Spleen (tissue), 11 donors: ENCODE results near the gene NXPH4. TPM values are rescaled to one million over a fixed set of nuclear protein-coding genes. Genes with fewer than 3 reads are reported as not detected.

Experiments used
- DNase-seq: peaks from one replicate; pipeline ENCODE4 v3.0.0-alpha.2; 2020
- H3K27ac ChIP-seq, 8 donors: fragments of 200-600 bp; sonication (generic) in 7 of 8; 1 replicate in 4 of 8; 2 replicates in 4 of 8; pipeline versions ENCODE4 v1.5.0 to v1.8.0; 2016 to 2021; ENCODE audit warnings: inconsistent platforms in 4 of 8, mild to moderate bottlenecking in 4 of 8, moderate library complexity in 1 of 8
- H3K27me3 ChIP-seq, 7 donors: fragments of 200-600 bp; sonication (generic) in 6 of 7; replicated peaks in 1 of 7; 1 replicate in 4 of 7; 2 replicates in 3 of 7; pipeline versions ENCODE4 v1.5.0 to v1.8.0; 2016 to 2021; ENCODE audit warnings: inconsistent platforms in 3 of 7, mild to moderate bottlenecking in 1 of 7
- H3K36me3 ChIP-seq, 6 donors: fragments of 200-600 bp; sonication (generic) in 5 of 6; 1 replicate in 4 of 6; 2 replicates in 2 of 6; pipeline versions ENCODE4 v1.5.0 to v1.8.0; 2016 to 2021; ENCODE audit warnings: inconsistent platforms in 2 of 6
- H3K4me1 ChIP-seq, 6 donors: fragments of 200-600 bp; sonication (generic) in 5 of 6; 1 replicate in 3 of 6; 2 replicates in 3 of 6; pipeline versions ENCODE4 v1.5.0 to v1.8.0; 2016 to 2021; ENCODE audit warnings: inconsistent platforms in 3 of 6
- H3K4me3 ChIP-seq, 8 donors: fragments of 200-600 bp; sonication (generic) in 7 of 8; 1 replicate in 4 of 8; 2 replicates in 4 of 8; pipeline versions ENCODE4 v1.5.0 to v1.8.0; 2016 to 2021; ENCODE audit warnings: inconsistent platforms in 4 of 8, mild to moderate bottlenecking in 4 of 8, moderate library complexity in 2 of 8
- H3K9me3 ChIP-seq, 8 donors: fragments of 200-600 bp; sonication (generic) in 7 of 8; 1 replicate in 4 of 8; 2 replicates in 4 of 8; pipeline versions ENCODE4 v1.5.0 to v1.8.0; 2016 to 2021; ENCODE audit warnings: inconsistent platforms in 4 of 8
- CTCF ChIP-seq, 11 experiments: fragments of 200-600 bp in 7 of 11; fragments of 450-650 bp in 4 of 11; sonication (generic) in 4 of 11; IDR thresholded peaks in 8 of 11; conservative IDR thresholded peaks in 3 of 11; 1 replicate in 7 of 11; 2 replicates in 4 of 11; pipeline versions ENCODE4 v1.4.0 to v1.8.0; 2016 to 2021; ENCODE audit warnings: antibody characterized with exemption in 11 of 11, inconsistent platforms in 4 of 11, mild to moderate bottlenecking in 1 of 11
- POLR2A ChIP-seq, 3 donors: fragments of 450-650 bp; IDR thresholded peaks; one replicate each; pipeline ENCODE4 v1.5.1; 2017; ENCODE audit warnings: antibody characterized with exemption in 3 of 3, mild to moderate bottlenecking in 1 of 3
- POLR2AphosphoS5 ChIP-seq, 3 donors: sonication (generic); formaldehyde crosslinking; IDR thresholded peaks; one replicate each; pipeline ENCODE4 v1.5.1; 2017; ENCODE audit warnings: antibody characterized with exemption in 3 of 3
- WGBS, 5 donors: extraction: QIAGEN DNeasy Blood & Tissue Kit in 3 of 5; methylation state at CpG; one replicate each; pipeline versions ENCODE4 v1.1.5 to v1.1.7; 2013 to 2018; 5-methylcytosine and 5-hydroxymethylcytosine counted together
- intact Hi-C: fragments of 100-400 bp; cut with DNase I; formaldehyde crosslinking; loops from one replicate; pipeline ENCODE4 v1.15.0; 2023; ENCODE audit warnings: low total_unique reads
- polyA plus RNA-seq, 3 donors: library from polyadenylated mRNA; stranded (reverse); fragments of 200-250 nt; gene quantifications; one replicate each; pipeline ENCODE4 v1.2.1, GENCODE V29; 2013
- total RNA-seq, 7 donors: library from RNA; depleted of rRNA in 3 of 7; stranded (reverse); fragments of >200 nt in 3 of 7; fragmentation: NEBNext Ultra II Directional in 4 of 7; extraction: Animal tissue kit (Norgen Biotek cat#: 25700) in 4 of 7; gene quantifications; one replicate each; pipeline versions ENCODE4 v1.1.0 to v1.2.1, GENCODE V29; 2016 to 2021
- donor health status: healthy with polysubstance abuse.
- donor health status: DM: no; HTN: no; CAD: no; lungs with moderate emphysema.
- donor health status: DM: no; HTN: no; CAD: no.
- donor health status: Bipolar disorder and iron deficiency.
- donor health status: healthy.
- donor health status: DM: no; HTN: no; CAD: no.
- donor health status: DM: yes; HTN: yes; CAD: no.

The NXPH4 gene
- total and polyA plus RNA-seq, 10 donors = 0.11 to 0.60 (median 0.23) TPM; not detected in 4

DNA sequence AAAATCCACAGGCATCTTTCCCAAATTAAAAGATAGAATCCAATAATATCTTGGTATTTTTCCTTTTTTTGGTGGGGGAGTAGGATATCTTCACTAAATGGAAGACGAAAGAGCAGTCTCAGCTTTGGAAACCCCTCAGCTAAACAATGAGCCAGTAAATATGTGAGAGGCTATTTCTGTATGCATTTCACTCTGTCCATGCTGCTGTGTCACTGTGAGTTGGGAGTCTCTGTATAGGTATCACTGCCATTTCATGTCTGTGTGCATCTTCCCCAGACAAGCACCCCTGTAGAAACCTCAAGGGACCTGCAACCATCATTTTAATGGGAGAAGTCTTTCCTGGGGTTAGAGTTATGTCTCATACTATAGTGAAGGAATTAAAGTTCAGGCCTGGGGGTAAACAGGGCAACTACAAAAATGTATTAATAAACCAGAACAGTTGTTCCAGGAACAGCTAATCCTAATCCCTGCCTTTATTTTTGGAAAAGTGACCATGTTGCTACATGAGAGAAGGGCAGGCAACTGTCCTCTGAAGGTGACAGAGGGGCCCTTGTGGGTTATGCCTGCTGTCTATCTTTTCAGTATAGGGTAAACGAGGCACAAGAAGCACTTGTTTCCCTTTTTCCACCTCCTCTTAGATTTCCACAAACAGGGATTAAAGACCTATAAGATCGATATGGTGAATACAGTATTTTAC, 45.7 kb downstream of the NXPH4 start:
- DNase-seq = no peak
- Histone ChIP-seq H3K27me3 (no peaks in the 10 kb centered on the region), H3K4me1 (peaks cover 3 to 12% (median 5%) of the 10 kb centered on the region in 6 donors), H3K9me3 (no peaks in the 10 kb centered on the region), H3K36me3 (peaks cover 2 to 93% (median 63%) of the 10 kb centered on the region in 6 donors), H3K4me3 (no peak overlapping the region), H3K27ac (no peak overlapping the region)
- TF ChIP-seq POLR2A (IDR thresholded peaks at IDR 0.05) = no peak
- TF ChIP-seq CTCF (IDR thresholded peaks at IDR 0.05 in 8 of 11, conservative IDR thresholded peaks at IDR 0.05 in 3 of 11) = no peak
- no peak for TF ChIP-seq POLR2AphosphoS5 (IDR thresholded peaks at IDR 0.05)
- intact Hi-C loops = loop anchor here (5.0 kb wide), 1 partner anchor 190 kb away; no protein-coding TSS in a partner anchor
- WGBS, 5 donors = 83 to 95% (median 94%) methylated on average over 3 of the region's 3 CpGs

DNA sequence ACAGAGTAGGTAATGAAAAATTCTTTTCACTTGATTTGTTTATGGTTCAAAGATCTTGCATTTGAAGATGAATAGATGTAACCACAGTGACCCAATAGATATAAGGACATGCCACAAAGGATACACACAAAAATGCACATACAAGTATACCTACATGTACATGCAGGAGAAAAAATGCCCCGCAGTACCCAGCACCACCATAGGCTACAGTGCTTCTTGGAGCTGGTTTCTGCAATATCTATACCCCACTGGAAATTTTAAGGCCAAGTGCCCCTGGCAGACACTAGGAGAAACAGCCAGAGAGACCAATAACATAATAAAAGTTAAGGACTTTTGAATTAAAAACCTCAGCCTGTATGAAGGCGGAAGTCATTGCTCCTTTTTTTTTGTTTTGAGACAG, 46.5 kb downstream of the NXPH4 start:
- Histone ChIP-seq H3K9me3 (no peaks in the 10 kb centered on the region), H3K27me3 (no peaks in the 10 kb centered on the region), H3K27ac (no peak overlapping the region), H3K36me3 (peaks cover 2 to 93% (median 63%) of the 10 kb centered on the region in 6 donors), H3K4me3 (no peak overlapping the region), H3K4me1 (peaks cover 3 to 13% (median 5%) of the 10 kb centered on the region in 6 donors)
- DNase-seq = no peak
- 87 to 96% (median 90%) methylated on average over 2 of the region's 2 CpGs for WGBS, 5 donors
- TF ChIP-seq POLR2AphosphoS5 (IDR thresholded peaks at IDR 0.05) (no peak), POLR2A (IDR thresholded peaks at IDR 0.05) (no peak), CTCF (IDR thresholded peaks at IDR 0.05 in 8 of 11, conservative IDR thresholded peaks at IDR 0.05 in 3 of 11) (no peak)
- intact Hi-C loops = loop anchor here (5.0 kb wide), 1 partner anchor 189 kb away; no protein-coding TSS in a partner anchor

DNA sequence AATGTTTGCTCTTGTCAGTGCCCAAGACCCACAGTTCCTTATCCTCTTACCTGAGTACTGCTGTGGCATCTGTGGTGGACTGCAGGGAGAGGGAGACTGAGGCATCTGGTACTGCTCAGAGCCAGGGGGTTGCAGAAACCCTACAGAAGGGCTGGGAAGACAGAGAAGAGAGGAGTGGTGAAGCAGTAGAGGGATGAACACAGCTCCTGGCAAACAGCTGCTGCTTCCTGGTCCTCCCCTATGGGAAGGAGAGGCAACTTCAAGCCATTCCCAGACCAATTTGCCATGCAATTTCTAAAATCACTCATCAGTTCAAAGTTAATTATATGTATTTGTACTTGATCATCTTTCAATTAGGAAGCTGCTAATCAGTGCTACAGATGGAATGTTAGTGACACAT, 50.1 kb downstream of the NXPH4 start:
- Histone ChIP-seq H3K36me3 (peaks cover 3 to 93% (median 58%) of the 10 kb centered on the region in 6 donors), H3K4me3 (no peak overlapping the region), H3K4me1 (peaks cover 3 to 19% (median 5%) of the 10 kb centered on the region in 6 donors), H3K27me3 (no peaks in the 10 kb centered on the region), H3K9me3 (no peaks in the 10 kb centered on the region), H3K27ac (no peak overlapping the region)
- DNase-seq = no peak
- intact Hi-C loops = no loop called here
- TF ChIP-seq POLR2A (IDR thresholded peaks at IDR 0.05) (no peak), POLR2AphosphoS5 (IDR thresholded peaks at IDR 0.05) (no peak), CTCF (IDR thresholded peaks at IDR 0.05 in 8 of 11, conservative IDR thresholded peaks at IDR 0.05 in 3 of 11) (no peak)

GRCh38 chr12:57268264-57268663, 51.7 kb downstream of the NXPH4 start:
- Histone ChIP-seq H3K4me3 (no peak overlapping the region), H3K27me3 (no peaks in the 10 kb centered on the region), H3K4me1 (peaks cover 4 to 30% (median 11%) of the 10 kb centered on the region in 6 donors), H3K36me3 (peaks cover 3 to 93% (median 53%) of the 10 kb centered on the region in 6 donors), H3K9me3 (no peaks in the 10 kb centered on the region), H3K27ac (peak overlapping the region in 1 of 8 donors; percentile 11)
- DNase-seq = no peak
- 56 to 82% (median 66%) methylated on average over 7 of the region's 7 CpGs for WGBS, 5 donors
- TF ChIP-seq POLR2AphosphoS5 (IDR thresholded peaks at IDR 0.05) = no peak
- intact Hi-C loops = no loop called here
